ENCODE data around the gene CRACDL.

DNA sequence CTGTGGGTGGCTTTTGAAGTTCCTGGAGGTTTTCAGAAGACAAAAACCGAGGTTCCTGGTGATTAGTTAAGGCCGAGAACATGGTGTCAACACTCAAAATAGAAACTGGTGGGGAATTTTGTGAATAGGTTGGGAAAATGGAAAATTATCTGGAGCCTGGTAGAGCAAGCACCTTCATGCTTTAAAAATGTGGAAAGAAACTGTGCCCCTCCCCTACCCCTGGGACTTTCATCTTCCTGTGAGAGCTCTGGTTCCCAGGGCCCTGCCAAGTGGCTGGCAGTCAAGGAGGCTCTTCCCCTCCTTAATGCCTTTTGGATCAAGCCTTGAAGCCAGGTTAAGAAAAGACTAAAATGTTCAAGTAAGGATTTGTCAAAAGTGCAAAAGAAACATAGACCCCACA, 1.9 kb upstream of the CRACDL start:
- TF ChIP-seq, protein P1, sequence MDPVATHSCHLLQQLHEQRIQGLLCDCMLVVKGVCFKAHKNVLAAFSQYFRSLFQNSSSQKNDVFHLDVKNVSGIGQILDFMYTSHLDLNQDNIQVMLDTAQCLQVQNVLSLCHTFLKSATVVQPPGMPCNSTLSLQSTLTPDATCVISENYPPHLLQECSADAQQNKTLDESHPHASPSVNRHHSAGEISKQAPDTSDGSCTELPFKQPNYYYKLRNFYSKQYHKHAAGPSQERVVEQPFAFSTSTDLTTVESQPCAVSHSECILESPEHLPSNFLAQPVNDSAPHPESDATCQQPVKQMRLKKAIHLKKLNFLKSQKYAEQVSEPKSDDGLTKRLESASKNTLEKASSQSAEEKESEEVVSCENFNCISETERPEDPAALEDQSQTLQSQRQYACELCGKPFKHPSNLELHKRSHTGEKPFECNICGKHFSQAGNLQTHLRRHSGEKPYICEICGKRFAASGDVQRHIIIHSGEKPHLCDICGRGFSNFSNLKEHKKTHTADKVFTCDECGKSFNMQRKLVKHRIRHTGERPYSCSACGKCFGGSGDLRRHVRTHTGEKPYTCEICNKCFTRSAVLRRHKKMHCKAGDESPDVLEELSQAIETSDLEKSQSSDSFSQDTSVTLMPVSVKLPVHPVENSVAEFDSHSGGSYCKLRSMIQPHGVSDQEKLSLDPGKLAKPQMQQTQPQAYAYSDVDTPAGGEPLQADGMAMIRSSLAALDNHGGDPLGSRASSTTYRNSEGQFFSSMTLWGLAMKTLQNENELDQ (CRISPR knock-in tag; IDR thresholded peaks at IDR 0.05; ENCODE audit: borderline replicate concordance), result no peak
- TF ChIP-seq SIN3B (IDR thresholded peaks at IDR 0.05; ENCODE audit: low read length) (no peak), SRF (IDR thresholded peaks at IDR 0.05; ENCODE audit: low read depth, low read length) (no peak), EHMT2 (IDR thresholded peaks at IDR 0.05; ENCODE audit: borderline replicate concordance, low read depth, low read length) (no peak), KLF12 (CRISPR knock-in tag; IDR thresholded peaks at IDR 0.05; ENCODE audit: borderline replicate concordance) (no peak), SAFB2 (CRISPR knock-in tag; IDR thresholded peaks at IDR 0.05; ENCODE audit: borderline replicate concordance, low read depth) (no peak)
- TF ChIP-seq, protein P2, sequence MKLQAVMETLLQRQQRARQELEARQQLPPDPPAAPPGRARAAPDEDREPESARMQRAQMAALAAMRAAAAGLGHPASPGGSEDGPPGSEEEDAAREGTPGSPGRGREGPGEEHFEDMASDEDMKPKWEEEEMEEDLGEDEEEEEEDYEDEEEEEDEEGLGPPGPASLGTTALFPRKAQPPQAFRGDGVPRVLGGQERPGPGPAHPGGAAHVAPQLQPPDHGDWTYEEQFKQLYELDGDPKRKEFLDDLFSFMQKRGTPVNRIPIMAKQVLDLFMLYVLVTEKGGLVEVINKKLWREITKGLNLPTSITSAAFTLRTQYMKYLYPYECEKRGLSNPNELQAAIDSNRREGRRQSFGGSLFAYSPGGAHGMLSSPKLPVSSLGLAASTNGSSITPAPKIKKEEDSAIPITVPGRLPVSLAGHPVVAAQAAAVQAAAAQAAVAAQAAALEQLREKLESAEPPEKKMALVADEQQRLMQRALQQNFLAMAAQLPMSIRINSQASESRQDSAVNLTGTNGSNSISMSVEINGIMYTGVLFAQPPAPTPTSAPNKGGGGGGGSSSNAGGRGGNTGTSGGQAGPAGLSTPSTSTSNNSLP (IDR thresholded peaks at IDR 0.05; ENCODE audit: low read depth, low read length), result no peak
